Gastroesophageal sphincter (tissue), 4 donors: ENCODE results near the gene CTIF. TPM values are rescaled to one million over a fixed set of nuclear protein-coding genes. Genes with fewer than 3 reads are reported as not detected.

Source experiments
- ATAC-seq: fragments of 150-250 bp; one replicate; pipeline ENCODE4 v1.9.1; 2016; ENCODE audit warnings: mild to moderate bottlenecking, moderate library complexity
- H3K27ac ChIP-seq, 4 donors: fragments of 200-600 bp; sonication (generic) in 3 of 4; 1 replicate in 3 of 4; 2 replicates in 1 of 4; pipeline ENCODE4 v1.5.1; 2016 to 2019
- H3K27me3 ChIP-seq: fragments of 200-600 bp; sonication (generic); one replicate; pipeline ENCODE4 v1.5.1; 2019
- H3K36me3 ChIP-seq, 2 donors: fragments of 200-600 bp; sonication (generic); one replicate each; pipeline ENCODE4 v1.5.1; 2019; ENCODE audit warnings: control low read depth in 1 of 2
- H3K4me1 ChIP-seq, 3 donors: fragments of 200-600 bp; sonication (generic); 1 replicate in 2 of 3; 2 replicates in 1 of 3; pipeline ENCODE4 v1.5.1; 2016 to 2019; ENCODE audit warnings: control low read depth in 2 of 3
- H3K4me3 ChIP-seq, 2 donors: fragments of 200-600 bp; sonication (generic); one replicate each; pipeline ENCODE4 v1.5.1; 2019; ENCODE audit warnings: mild to moderate bottlenecking in 1 of 2, moderate library complexity in 1 of 2
- H3K9me3 ChIP-seq, 3 donors: fragments of 200-600 bp; sonication (generic); one replicate each; pipeline ENCODE4 v1.5.1; 2017 to 2019; ENCODE audit warnings: control low read depth in 2 of 3
- EP300 ChIP-seq: sonication (generic); formaldehyde crosslinking; IDR thresholded peaks from one replicate; pipeline ENCODE4 v1.6.1; 2017; ENCODE audit warnings: antibody characterized with exemption, mild to moderate bottlenecking
- POLR2A ChIP-seq, 2 donors: fragments of 450-650 bp; IDR thresholded peaks; one replicate each; pipeline ENCODE4 v1.6.1; 2017; ENCODE audit warnings: antibody characterized with exemption in 2 of 2, mild to moderate bottlenecking in 2 of 2, moderate library complexity in 1 of 2
- POLR2AphosphoS5 ChIP-seq: sonication (generic); formaldehyde crosslinking; IDR thresholded peaks from one replicate; pipeline ENCODE4 v1.6.1; 2017; ENCODE audit warnings: antibody characterized with exemption
- WGBS, 2 donors: methylation state at CpG; one replicate each; pipeline ENCODE4 v1.1.5; 2018; ENCODE audit warnings: low coverage in 1 of 2; 5-methylcytosine and 5-hydroxymethylcytosine counted together
- total RNA-seq, 4 donors: library from RNA; depleted of rRNA; stranded (reverse); fragments of >200 nt; gene quantifications; one replicate each; pipeline ENCODE4 v1.1.0, GENCODE V29; 2016
- TF ChIP-seq, protein P1 (sequence below), 4 experiments: fragments of 200-600 bp in 2 of 4; fragments of 450-650 bp in 2 of 4; sonication (generic) in 1 of 4; IDR thresholded peaks; one replicate each; pipeline ENCODE4 v1.5.1; 2017 to 2019; ENCODE audit warnings: antibody characterized with exemption in 4 of 4, mild to moderate bottlenecking in 2 of 4, moderate library complexity in 2 of 4

CTIF gene
- total RNA-seq, 4 donors from 2014 or later, result 31.4 to 124 (median 78.1) TPM

GRCh38 chr18:48820483-48821250, 281.8 kb downstream of the CTIF start:
- no peak for TF ChIP-seq EP300
- no peak for TF ChIP-seq POLR2AphosphoS5
- TF ChIP-seq POLR2A (IDR thresholded peaks at IDR 0.05), result no peak
- TF ChIP-seq, protein P1, sequence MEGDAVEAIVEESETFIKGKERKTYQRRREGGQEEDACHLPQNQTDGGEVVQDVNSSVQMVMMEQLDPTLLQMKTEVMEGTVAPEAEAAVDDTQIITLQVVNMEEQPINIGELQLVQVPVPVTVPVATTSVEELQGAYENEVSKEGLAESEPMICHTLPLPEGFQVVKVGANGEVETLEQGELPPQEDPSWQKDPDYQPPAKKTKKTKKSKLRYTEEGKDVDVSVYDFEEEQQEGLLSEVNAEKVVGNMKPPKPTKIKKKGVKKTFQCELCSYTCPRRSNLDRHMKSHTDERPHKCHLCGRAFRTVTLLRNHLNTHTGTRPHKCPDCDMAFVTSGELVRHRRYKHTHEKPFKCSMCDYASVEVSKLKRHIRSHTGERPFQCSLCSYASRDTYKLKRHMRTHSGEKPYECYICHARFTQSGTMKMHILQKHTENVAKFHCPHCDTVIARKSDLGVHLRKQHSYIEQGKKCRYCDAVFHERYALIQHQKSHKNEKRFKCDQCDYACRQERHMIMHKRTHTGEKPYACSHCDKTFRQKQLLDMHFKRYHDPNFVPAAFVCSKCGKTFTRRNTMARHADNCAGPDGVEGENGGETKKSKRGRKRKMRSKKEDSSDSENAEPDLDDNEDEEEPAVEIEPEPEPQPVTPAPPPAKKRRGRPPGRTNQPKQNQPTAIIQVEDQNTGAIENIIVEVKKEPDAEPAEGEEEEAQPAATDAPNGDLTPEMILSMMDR (IDR thresholded peaks at IDR 0.05), result no peak
- Histone ChIP-seq H3K36me3 (peaks cover 0 to 62% of the 10 kb centered on the region in 2 donors), H3K9me3 (no peaks in the 10 kb centered on the region), H3K27me3 (no peaks in the 10 kb centered on the region), H3K4me3 (no peak overlapping the region), H3K27ac (no peak overlapping the region), H3K4me1 (peaks cover 0 to 10% (median 0%) of the 10 kb centered on the region in 3 donors)
- no peak for ATAC-seq
- 90% methylated on average over 8 to 10 of the region's 11 CpGs for WGBS, 2 donors

GRCh38 chr18:48821251-48821590, 282.4 kb downstream of the CTIF start:
- WGBS, 2 donors, result 86 to 90% methylated on average over 3 to 5 of the region's 5 CpGs
- Histone ChIP-seq H3K27me3 (no peaks in the 10 kb centered on the region), H3K4me1 (peaks cover 0 to 16% (median 0%) of the 10 kb centered on the region in 3 donors), H3K27ac (no peak overlapping the region), H3K36me3 (peaks cover 0 to 57% of the 10 kb centered on the region in 2 donors), H3K9me3 (no peaks in the 10 kb centered on the region), H3K4me3 (no peak overlapping the region)
- TF ChIP-seq EP300, result no peak
- ATAC-seq, result no peak

- H3K27me3 ChIP-seq, result no peaks in the 10 kb centered on the region
- no peak overlapping the region for H3K27ac ChIP-seq
- peaks cover 0 to 50% of the 10 kb centered on the region in 2 donors for H3K36me3 ChIP-seq
- no peak overlapping the region for H3K4me3 ChIP-seq
- peaks cover 0 to 22% (median 0%) of the 10 kb centered on the region in 3 donors for H3K4me1 ChIP-seq
- no peaks in the 10 kb centered on the region for H3K9me3 ChIP-seq
- TF ChIP-seq EP300 (no peak), POLR2AphosphoS5 (no peak), POLR2A (IDR thresholded peaks at IDR 0.05) (no peak)
- TF ChIP-seq, protein P1 (IDR thresholded peaks at IDR 0.05), result no peak
- WGBS, 2 donors, result 67 to 69% methylated on average over 4 of the region's 4 CpGs
- ATAC-seq, result no peak
Measured at GRCh38 chr18:48821845-48822244, 283.0 kb downstream of the CTIF start.

- H3K36me3 ChIP-seq, result peaks cover 0 to 25% of the 10 kb centered on the region in 2 donors
- 93 to 95% methylated on average over 8 to 14 of the region's 14 CpGs for WGBS, 2 donors
- no peak for ATAC-seq
- H3K9me3 ChIP-seq, result no peaks in the 10 kb centered on the region
- peaks cover 6 to 48% (median 25%) of the 10 kb centered on the region in 3 donors for H3K4me1 ChIP-seq
- no peaks in the 10 kb centered on the region for H3K27me3 ChIP-seq
- H3K27ac ChIP-seq, result no peak overlapping the region
- no peak overlapping the region for H3K4me3 ChIP-seq
- TF ChIP-seq POLR2AphosphoS5 (no peak), EP300 (no peak), POLR2A (IDR thresholded peaks at IDR 0.05) (no peak)
- TF ChIP-seq, protein P1 (IDR thresholded peaks at IDR 0.05), result no peak
Measured at GRCh38 chr18:48824231-48824970, 285.6 kb downstream of the CTIF start.

DNA sequence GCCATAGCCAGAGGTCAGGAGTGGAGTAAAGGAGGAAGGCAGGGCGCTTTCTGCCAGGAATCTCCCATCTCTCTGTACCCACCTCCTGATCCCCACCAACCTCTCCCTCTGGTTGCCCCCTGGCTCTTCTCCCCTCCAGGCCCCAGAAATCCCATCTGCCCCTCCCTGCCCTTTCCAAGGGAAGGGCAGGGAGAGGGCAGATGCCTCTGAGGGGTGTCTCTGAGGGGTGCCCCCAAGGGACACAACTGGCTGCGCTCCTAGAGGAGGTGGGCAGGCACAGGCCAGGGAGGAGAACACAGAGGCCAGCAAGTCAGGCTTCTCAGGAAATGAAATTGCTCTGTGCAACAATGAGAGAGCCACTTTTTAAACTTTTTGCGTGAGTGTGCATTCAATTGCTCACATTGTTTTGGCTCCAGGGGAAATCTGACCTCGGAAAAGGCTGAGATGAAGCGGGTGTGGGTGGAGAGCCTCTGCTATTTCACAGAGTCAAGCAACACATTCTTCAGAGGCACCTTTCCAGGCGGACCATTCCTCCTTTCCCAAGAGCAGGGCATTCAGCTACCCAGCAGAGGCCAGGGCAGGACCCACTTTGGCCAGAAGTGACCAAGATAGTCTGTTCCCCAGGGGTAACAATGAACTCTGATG, 286.4 kb downstream of the CTIF start:
- no peak for ATAC-seq
- Histone ChIP-seq H3K9me3 (no peaks in the 10 kb centered on the region), H3K27me3 (no peaks in the 10 kb centered on the region), H3K4me3 (no peak overlapping the region), H3K4me1 (peaks cover 6 to 56% (median 26%) of the 10 kb centered on the region in 3 donors), H3K27ac (peak overlapping the region in 2 of 4 donors; percentile 27 to 35), H3K36me3 (peaks cover 0 to 17% of the 10 kb centered on the region in 2 donors)
- 28 to 52% methylated on average over 4 of the region's 6 CpGs for WGBS, 2 donors
- TF ChIP-seq, protein P1 (IDR thresholded peaks at IDR 0.05), result no peak
- TF ChIP-seq POLR2AphosphoS5 (no peak), EP300 (no peak), POLR2A (IDR thresholded peaks at IDR 0.05) (no peak)
